ENCODE results near the gene PGP. TPM values are rescaled to one million over a fixed set of nuclear protein-coding genes. Genes with fewer than 3 reads are reported as not detected.
"Not testable (repeated sequence)": the region's sequence is repeated elsewhere in the genome, so short reads cannot be mapped to it uniquely, and the experiment has no call there.

PGP gene, protein sequence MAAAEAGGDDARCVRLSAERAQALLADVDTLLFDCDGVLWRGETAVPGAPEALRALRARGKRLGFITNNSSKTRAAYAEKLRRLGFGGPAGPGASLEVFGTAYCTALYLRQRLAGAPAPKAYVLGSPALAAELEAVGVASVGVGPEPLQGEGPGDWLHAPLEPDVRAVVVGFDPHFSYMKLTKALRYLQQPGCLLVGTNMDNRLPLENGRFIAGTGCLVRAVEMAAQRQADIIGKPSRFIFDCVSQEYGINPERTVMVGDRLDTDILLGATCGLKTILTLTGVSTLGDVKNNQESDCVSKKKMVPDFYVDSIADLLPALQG
- 10.2 TPM for total RNA-seq

DNA sequence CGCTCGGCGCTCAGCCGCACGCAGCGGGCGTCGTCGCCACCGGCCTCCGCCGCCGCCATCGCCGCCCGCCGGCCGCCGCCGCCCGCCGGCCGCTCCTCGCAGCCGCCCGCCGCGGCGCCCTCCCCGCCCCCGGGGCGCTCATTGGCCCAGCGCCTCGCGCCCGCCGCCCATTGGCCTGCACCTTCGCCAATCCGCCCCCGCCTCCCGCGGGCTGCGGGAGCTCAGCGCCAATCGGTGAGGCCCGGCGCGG, at the start of gene PGP:
Gene PGP, minus strand, starts transcription at position 122 of the 250 bp plus-strand sequence. Its CDS starts 63 bp downstream, at position 59.
- no peak for FAIRE-seq

DNA sequence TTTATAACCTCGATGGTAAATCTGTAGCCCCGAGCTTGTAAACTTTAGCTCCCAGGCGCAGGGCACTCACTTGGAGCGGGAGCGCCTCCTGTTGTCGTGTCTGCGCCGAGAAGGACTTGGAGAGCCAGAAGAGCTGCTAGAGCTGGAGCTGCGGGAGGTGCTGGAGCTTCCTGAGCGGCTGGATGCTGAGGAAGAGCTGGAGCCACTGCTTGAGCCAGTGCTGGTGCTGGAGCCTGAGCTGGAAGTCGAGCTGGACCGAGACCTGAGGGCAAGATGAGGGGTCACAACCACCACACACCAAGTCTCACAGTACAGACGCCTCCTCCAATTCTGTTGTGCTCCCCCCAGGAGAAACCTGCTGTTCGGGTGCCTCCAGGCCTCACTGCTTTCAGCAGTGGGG, 48.4 kb upstream of the PGP start:
- FAIRE-seq; DNase-seq (ENCODE audit: low spot score in 2 of 2): not testable (repeated sequence)

More for the DNA sequence above, at the start of gene PGP:
- peak; percentile 99 to 100 for DNase-seq (ENCODE audit: low spot score in 2 of 2)

DNA sequence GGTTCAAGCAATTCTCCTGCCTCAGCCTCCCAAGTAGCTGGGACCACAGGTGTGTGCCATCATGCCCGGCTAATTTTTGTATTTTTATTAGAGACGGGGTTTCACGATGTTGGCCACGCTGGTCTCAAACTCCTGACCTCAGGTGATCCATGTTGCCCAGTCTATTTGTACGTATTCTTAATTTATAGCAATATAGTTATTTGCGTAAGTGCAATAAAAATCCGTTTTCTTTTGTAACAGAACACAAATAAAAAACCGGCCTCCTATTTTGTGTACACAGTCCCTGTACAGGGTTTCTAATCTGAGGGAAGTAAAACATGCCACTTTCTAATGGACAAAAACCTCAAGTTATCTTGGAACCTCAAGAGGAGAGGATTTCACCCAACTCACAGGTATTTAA, 45.6 kb upstream of the PGP start:
- FAIRE-seq (no peak), DNase-seq (ENCODE audit: low spot score in 2 of 2) (no peak)

DNA sequence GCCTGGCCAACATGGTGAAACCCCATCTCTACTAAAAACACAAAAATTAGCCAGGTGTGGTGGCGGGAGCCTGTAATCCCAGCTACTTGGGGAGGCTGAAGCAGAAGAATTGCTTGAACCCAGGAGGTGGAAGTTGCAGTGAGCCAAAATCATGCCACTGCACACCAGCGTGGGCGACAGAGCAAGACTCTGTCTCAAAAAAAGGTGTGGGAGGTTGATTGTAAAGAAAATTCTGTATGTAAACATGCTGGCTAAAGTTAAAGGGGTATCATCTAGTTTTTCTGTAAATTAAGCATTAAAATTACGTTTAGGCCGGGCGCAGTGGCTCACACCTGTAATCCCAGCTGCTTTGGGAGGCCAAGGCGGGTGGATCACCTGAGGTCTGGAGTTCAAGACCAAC, 43.9 kb upstream of the PGP start:
- not testable (repeated sequence) for FAIRE-seq

DNA sequence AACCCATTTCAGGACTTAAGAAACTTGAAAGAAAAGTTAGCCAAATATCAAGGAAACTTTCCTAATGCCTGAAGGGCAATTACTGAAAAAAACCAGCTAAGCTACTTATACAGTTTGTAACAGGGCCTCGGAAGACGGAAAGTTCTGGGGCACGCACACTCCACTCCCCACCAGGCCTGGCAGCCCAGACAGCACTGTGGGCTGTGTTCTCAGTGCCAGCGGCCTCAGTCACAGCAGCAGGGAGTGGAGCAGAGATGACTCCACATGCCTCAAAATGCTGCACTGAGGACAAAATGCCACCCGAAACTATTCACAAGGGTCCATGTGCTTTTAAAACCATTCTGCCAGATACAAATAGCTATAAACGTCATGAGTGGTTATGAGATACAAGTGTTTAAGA, 43.1 kb upstream of the PGP start:
- DNase-seq (ENCODE audit: low spot score in 2 of 2): peak in 1 of 2 donors; percentile 3
- FAIRE-seq: no peak

More for the DNA sequence above, 43.9 kb upstream of the PGP start:
- not testable (repeated sequence) for DNase-seq (ENCODE audit: low spot score in 2 of 2)

DNA sequence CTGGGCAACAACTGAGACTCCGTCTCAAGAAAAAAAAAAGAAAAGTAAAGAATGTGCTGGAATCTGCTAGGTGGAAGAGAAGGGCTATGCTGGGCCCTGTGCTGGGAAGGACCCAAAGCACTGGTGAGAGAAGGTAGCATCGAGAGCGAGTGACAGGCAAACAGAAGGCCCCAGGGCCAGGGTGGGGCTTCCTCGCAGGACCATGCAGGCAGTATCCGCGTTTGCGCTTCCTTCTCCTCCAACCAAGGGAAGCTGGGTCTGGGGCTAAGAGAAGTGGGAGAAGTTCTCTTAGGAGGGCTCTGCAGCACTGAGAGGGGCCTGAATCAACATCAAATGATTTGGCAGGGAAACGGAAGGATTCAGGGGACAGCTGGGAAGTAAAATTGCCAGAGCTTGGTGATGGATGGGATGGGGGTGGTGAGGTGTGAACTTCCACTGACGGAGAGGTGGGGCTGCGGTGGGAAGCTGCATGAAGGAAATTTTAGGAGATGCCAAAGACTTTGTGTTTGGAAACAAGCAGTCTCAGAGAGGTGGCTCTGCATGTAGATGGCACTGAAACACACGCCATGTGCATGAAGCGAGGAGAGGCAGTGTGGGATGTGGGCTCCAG, 42.0 kb upstream of the PGP start:
- FAIRE-seq: no peak
- no peak for DNase-seq (ENCODE audit: low spot score in 2 of 2)

DNA sequence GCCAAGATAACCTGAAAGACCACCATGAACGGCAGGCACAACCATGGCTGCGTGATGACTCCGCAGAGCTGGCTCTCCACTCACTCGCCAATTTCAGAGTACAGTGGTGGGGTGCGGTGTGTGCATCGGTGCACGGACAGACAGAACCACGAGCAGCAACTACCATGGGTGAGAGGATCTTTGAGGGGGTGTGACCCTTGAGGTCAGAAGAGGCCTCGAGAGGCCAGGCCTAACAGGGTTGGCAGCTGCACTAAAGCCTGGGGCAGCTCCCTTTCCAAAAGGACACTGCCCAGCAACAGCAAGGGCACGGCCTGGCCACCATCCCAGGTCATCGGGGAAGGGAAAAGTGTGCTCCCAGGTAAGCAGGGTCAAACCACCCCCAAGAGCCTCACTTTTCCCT, 38.7 kb upstream of the PGP start:
- no peak for FAIRE-seq
- no peak for DNase-seq (ENCODE audit: low spot score in 2 of 2)

DNA sequence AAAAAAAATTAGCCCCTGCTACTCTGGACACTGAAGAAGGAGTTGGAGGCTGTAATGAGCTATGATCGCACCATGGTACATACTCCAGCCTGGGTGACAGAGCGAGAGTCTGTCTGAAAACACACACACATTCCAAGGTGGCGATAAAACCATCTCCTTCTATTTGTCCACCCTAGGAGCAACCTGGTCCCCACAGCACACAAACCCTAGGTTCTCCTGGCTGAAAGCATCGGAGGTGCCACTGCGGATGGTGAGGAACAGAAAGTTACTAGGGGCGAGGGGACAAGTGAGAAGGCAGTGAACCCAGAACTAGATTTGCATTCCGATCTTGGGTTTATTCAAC, 38.1 kb upstream of the PGP start:
- DNase-seq (ENCODE audit: low spot score in 2 of 2): no peak
- FAIRE-seq: no peak

DNA sequence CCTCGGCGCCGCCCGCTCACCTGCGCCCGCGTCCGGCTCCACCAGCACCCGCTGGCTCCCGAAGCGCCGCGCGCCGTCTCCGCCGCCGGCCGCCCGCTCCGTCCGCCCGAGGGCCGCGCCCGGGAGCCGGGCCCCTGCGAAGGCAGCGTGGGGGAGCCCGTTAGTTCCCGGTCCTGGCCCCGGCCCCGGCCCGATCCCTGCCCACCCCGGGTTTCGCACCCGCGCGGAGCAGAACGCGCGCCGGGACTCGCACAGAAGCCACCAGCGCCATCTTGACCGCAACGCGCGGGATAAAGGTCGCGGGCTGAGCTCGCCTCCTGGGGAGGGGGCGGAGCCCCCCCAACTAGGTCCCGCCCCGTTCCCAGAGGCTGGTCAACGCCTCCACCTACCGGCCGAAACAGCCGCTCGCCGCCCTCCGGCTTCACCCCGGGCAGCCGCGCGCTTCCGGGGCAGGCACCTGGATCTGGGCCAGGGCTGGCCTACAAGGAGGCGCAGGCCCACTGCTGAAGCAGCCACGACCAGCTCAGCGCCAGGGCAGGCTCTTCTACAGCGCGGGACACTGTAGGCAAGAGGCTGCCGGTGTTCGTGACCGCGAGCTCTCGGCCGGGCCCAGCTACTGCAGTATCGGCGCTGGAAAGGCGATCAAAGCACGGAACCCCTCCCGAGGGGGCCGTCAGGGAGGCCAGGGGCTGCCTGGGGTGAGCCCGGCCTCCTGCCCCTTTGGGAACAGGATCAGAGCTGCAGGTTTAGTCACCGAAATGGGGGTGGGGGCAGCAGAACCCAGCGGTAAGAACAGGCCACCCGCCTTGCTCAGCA, 36.9 kb upstream of the PGP start, which contains the start of gene ECI1:
Gene ECI1, minus strand, starts transcription at position 292 of the 816 bp plus-strand sequence. Its CDS starts 21 bp downstream, at position 271.
- DNase-seq (ENCODE audit: low spot score in 2 of 2) (peak; percentile 100), FAIRE-seq (no peak)

DNA sequence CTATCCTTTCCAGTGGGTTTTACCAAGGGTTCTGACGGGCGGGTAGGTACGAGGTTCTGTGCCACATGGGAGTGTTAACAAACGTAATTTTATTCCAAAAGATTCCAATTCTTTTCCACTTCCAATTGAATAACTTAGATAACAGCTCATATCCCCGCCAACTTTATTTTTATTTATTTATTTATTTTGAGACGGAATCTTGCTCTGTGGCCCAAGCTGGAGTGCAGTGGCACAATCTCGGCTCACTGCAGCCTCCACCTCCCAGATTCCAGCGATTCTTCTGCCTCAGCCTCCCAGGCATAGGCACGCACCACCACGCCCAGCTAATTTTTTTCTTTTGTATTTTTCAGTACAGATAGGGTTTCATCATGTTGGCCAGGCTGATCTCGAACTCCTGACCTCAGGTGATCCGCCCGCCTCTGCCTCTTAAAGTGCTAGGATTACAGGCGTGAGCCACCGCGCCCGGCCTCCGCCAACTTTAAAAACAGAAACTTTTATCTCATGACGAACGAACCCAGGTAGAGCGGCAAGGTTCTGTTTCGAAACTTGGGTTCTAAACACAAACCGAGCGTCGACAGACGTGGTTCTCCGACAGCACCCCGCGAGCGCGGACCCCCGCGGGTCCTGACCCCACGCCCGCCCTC, 36.1 kb upstream of the PGP start:
- DNase-seq (ENCODE audit: low spot score in 2 of 2) (no peak), FAIRE-seq (no peak)

DNA sequence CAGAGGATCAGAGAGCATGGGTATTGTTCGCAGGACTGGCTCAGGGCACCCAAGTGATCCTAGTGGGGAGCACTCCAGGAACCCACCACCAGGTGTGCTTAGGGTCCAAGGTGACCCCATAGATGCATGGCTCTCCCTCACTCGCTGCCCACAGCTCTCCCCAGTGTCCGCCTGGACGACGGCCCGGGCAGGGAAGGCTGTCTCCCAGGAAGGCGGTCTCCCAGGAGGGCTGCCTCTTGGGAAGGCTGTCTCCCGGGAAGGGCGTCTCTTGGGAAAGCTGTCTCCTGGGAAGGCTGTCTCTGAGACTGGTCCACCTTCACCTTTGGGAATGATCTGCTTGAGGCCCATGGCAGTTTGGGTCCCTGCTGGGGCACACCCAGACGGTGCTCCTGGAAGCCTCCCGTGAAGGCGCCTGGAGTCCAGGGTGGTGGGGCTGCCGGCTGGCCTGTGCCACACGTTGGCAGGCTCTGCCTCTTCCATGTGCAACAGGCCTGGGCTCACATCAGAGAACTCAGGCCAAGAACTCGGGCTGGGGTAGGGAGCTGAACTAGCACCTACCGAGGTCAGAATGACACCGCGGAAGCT, 31.8 kb upstream of the PGP start:
- FAIRE-seq (no peak), DNase-seq (ENCODE audit: low spot score in 2 of 2) (no peak)

DNA sequence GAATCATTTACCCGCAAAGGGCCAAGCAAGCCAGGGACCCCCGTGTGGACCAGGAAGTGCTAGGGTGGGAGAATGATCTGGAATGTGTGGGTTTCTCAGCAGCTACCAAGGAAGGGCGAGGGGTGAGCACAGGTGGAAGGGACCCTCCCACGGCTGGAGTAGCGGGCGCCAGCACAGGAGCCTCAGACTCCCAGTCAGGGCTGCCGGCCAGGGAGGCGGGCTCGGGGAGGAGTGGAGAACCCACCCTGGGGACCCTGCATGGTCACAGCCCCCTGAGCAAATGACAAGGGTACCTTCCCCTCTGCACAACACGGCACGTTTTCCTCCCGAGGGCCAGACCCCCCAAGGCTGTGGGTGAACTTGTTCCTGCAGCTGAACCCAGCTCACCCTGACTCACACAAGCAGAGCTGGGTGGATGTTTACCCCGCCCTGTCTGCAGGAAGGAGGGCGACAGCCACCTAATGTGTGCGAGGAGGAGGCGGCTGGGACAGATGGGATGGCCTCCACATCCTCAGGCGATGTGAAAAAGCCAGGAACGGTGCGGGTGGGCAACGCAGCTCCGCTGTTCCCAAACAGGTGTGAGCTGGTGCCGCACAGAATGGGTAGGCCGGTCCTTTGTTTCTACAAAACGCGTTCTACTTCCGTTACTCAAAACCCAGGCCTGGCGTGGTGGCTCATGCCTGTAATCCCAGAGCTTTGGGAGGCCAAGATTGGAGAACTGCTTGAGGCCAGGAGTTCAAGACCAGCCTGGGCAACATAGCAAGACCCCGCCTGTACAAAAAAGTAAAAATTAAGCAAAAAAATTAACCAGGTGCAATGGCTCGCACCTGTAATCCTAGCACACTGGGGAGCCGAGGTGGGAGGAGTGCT, 30.5 kb upstream of the PGP start:
- FAIRE-seq: no peak
- peak in 1 of 2 donors; percentile 14 for DNase-seq (ENCODE audit: low spot score in 2 of 2)

DNA sequence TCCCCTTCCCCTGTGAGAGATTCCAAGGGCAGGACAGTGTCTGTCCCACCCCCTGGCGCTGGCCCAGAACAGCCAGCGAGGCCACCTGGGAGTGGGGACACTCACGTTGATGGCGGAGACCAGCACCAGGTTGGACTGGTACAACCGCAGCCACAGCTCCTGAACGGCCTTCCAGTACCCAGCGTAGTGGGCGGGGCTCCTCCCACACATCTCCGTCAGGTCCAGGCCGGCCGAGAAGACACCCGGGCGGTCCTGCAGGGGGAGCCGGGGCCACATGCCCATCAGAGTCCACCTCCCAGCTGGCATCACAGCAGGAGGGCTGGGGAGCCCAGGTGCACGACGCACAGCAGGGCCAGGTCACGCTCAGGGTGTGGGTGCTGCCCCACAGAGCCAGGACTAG, 29.7 kb upstream of the PGP start:
- FAIRE-seq (no peak), DNase-seq (ENCODE audit: low spot score in 2 of 2) (no peak)

DNA sequence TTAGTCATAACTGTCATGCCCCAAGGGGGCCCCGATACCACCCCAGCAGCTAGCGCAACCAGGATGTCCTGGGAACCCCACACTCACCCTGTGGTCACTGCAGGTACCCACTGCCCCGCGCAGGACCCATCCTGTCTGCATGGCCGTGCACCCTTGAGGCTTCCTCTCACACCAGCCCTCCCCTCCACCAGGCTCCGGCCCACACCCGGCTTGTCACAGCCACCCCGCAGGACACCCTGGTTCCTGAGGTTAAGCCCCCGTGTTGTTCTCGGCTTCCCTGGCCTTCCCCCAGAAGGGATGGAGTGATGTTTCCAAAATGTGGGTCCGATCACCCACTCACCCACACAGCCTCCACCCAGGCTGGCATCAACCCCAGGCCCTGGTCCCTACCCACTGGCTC, 29.1 kb upstream of the PGP start:
- FAIRE-seq (no peak), DNase-seq (ENCODE audit: low spot score in 2 of 2) (peak in 1 of 2 donors; percentile 12)

DNA sequence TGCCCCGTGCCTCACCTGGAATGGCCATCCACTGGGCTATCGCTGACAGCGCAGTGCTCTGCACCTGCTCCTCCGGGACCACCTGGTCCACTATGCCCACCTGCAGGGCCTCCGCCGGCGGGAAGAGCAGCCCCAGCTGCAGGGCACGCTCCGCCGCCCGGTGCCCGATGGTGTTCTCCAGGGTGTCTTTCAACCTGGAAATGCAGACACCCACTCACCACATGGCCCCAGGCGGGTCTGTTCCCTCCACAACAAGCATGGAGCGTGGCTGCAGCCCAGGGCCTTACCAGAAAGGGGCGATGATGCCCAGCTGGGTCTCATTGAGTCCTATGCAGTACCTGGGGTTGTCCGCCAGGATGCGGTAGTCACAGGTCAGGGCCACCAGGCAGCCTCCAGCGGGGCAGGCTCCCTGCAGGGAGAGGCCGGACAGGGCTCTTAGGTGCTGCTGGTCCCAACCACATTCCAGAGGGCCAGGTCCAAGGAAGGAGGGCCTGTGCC, 28.4 kb upstream of the PGP start:
- FAIRE-seq: no peak
- DNase-seq (ENCODE audit: low spot score in 2 of 2): peak in 1 of 2 donors; percentile 18

DNA sequence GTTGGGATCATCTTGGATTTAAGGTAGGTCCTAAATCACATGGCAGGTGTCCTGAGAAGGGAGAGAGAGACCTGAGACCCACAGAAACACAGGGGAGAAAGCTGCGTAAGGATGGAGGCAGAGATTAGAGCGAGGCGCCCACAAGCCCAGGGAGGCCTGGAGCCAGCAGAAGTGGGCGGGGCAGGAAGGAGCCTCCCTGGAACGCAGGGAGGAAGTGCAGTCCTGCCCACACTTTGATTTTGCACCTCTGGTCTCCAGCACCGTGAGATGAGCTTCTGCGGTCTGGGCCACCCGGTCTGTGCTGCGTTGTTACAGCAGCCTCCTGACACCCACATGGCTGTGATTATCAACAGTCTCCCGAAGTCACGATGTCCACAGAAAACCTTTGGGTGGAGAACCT, 28.0 kb upstream of the PGP start:
- FAIRE-seq: no peak
- DNase-seq (ENCODE audit: low spot score in 2 of 2): peak in 1 of 2 donors; percentile 34

DNA sequence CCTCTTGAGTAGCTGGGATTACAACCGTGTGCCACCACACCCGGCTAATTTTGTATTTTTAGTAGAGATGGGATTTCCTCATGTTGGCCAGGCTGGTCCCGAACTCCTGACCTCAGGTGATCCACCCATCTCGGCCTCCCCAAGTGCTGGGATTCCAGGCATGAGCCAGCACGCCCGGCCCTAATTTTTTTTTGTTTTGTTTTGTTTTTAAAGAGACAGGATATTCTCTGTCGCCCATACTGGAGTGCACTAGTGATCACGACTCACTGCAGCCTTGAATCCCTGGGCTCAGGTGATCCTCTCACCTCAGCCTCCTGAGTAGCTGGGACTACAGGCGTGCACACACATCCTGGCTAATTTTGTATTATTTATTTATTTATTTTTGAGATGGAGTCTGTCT, 25.7 kb upstream of the PGP start:
- not testable (repeated sequence) for FAIRE-seq; DNase-seq (ENCODE audit: low spot score in 2 of 2)

DNA sequence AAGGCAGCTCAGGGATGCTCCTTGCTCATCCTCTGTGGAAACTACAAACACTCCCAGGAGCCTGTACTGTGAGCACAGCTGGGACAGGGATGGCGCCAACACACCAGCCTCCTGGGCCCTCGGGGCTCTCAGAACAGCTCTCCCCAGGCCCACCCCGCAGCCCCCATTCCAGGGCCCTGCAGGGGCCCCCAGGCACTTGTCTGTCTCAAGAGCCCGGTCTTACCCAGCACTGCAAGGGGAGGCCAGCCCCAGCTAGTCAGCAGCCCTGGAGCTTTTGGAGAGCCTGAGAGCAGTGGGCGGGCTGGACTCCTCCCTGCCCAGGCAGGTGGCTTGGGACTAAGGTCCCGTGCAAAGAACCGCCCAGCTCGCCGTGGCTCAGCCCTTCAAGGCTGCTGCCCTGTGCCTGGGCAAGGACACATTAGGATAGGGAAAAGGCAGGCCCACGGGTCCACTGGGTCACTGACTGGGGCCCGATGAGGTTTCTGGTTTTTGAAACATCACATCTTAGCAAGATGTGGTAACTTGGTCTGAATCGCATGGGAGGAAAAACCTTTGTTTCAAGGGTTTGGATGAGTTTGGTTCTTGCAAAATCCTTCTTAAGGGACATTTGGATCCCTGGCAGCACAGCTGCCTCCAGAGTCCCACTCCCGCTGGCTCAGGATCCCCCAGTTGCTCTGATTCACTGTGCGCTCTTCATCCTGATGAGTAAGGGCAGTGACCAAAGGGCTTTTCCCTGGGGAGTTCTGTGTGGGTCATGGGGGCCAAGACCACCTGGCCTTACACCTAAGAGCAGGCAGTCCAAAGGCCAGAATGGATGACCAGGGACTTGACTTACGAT, 24.4 kb upstream of the PGP start:
- FAIRE-seq: no peak
- peak in 1 of 2 donors; percentile 20 for DNase-seq (ENCODE audit: low spot score in 2 of 2)
